ENCODE data around the gene KCNJ6.

KCNJ6 gene

DNA sequence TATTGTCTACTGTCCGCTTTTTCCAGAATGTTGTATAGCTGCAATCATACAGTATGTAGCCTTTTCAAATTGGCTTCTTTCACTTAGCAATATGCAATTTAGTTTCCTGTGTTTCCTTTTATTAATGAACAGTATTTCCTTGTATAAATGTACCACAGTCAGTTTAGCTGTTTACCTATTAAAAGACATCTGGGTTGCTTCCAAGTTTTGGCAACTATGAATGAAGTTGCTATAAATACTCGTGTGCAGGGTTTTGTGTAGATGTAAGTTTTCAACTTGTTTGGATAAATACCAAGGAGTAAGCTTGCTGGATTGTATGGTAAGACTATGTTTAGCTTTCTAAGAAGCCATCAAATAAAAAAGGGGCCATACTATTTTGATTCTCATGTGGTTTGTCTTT is 24.4 kb upstream of the KCNJ6 start:
- Histone ChIP-seq H4K20me1 (ENCODE audit: low read depth, low read length) (no peaks in the 10 kb centered on the region), H3K79me2 (ENCODE audit: insufficient read depth, low read length) (no peaks in the 10 kb centered on the region)
- TF ChIP-seq, protein P1, sequence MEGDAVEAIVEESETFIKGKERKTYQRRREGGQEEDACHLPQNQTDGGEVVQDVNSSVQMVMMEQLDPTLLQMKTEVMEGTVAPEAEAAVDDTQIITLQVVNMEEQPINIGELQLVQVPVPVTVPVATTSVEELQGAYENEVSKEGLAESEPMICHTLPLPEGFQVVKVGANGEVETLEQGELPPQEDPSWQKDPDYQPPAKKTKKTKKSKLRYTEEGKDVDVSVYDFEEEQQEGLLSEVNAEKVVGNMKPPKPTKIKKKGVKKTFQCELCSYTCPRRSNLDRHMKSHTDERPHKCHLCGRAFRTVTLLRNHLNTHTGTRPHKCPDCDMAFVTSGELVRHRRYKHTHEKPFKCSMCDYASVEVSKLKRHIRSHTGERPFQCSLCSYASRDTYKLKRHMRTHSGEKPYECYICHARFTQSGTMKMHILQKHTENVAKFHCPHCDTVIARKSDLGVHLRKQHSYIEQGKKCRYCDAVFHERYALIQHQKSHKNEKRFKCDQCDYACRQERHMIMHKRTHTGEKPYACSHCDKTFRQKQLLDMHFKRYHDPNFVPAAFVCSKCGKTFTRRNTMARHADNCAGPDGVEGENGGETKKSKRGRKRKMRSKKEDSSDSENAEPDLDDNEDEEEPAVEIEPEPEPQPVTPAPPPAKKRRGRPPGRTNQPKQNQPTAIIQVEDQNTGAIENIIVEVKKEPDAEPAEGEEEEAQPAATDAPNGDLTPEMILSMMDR (IDR thresholded peaks at IDR 0.05; ENCODE audit: insufficient read depth, low read length, poor library complexity, severe bottlenecking) = no peak

DNA sequence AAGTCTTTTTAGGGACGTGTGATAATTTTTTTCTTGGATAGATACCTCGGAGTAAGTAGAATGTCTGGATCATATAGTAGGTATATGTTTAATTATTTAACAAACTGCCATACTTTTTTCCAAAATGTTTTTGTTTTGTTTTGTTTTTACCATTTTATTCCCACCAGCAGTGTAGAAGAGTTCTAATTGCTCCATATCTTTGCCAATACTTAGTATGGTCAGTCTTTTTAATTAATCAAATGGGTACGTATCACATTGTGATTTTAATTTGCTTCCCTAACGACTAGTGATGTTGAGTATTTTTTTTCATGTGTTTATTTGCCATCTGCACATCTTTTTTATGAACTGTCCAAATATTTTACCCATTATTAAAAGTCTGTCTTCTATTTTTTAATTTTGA is 23.6 kb upstream of the KCNJ6 start:
- Histone ChIP-seq H3K79me2 (ENCODE audit: insufficient read depth, low read length) (no peaks in the 10 kb centered on the region), H3K4me2 (ENCODE audit: low read depth, low read length, poor library complexity, severe bottlenecking) (no peak overlapping the region), H3K27me3 (ENCODE audit: low read length) (no peaks in the 10 kb centered on the region), H3K9me3 (ENCODE audit: insufficient read depth, low read length) (no peaks in the 10 kb centered on the region), H3K9ac (ENCODE audit: low read length) (no peak overlapping the region), H3F3A (ENCODE audit: insufficient read depth) (no peaks in the 10 kb centered on the region), H4K20me1 (ENCODE audit: low read depth, low read length) (no peaks in the 10 kb centered on the region), H3K27ac (ENCODE audit: low read depth, low read length) (no peak overlapping the region), H3K9me2 (replicated peaks; ENCODE audit: insufficient read depth, low read length) (no peaks in the 10 kb centered on the region), H3K4me3 (ENCODE audit: insufficient read depth, low read length, poor library complexity, severe bottlenecking) (no peak overlapping the region), H2AFZ (ENCODE audit: low read depth, low read length, severe bottlenecking) (no peak overlapping the region), H3K36me3 (ENCODE audit: low read length) (no peaks in the 10 kb centered on the region)
- TF ChIP-seq, protein P1 (IDR thresholded peaks at IDR 0.05; ENCODE audit: insufficient read depth, low read length, poor library complexity, severe bottlenecking) = no peak
- TF ChIP-seq EZH2phosphoT487 (conservative IDR thresholded peaks at IDR 0.05; ENCODE audit: low read length) = no peak

More for the DNA sequence above, 24.4 kb upstream of the KCNJ6 start:
- no peak overlapping the region for H3K9ac ChIP-seq (ENCODE audit: low read length)
- no peak overlapping the region for H3K4me2 ChIP-seq (ENCODE audit: low read depth, low read length, poor library complexity, severe bottlenecking)
- H3K36me3 ChIP-seq (ENCODE audit: low read length) = no peaks in the 10 kb centered on the region
- H3K9me3 ChIP-seq (ENCODE audit: insufficient read depth, low read length) = no peaks in the 10 kb centered on the region
- H3F3A ChIP-seq (ENCODE audit: insufficient read depth) = no peaks in the 10 kb centered on the region
- no peaks in the 10 kb centered on the region for H3K27me3 ChIP-seq (ENCODE audit: low read length)
- no peak overlapping the region for H3K4me3 ChIP-seq (ENCODE audit: insufficient read depth, low read length, poor library complexity, severe bottlenecking)
- no peak overlapping the region for H2AFZ ChIP-seq (ENCODE audit: low read depth, low read length, severe bottlenecking)
- no peak overlapping the region for H3K27ac ChIP-seq (ENCODE audit: low read depth, low read length)
- H3K9me2 ChIP-seq (replicated peaks; ENCODE audit: insufficient read depth, low read length) = no peaks in the 10 kb centered on the region

DNA sequence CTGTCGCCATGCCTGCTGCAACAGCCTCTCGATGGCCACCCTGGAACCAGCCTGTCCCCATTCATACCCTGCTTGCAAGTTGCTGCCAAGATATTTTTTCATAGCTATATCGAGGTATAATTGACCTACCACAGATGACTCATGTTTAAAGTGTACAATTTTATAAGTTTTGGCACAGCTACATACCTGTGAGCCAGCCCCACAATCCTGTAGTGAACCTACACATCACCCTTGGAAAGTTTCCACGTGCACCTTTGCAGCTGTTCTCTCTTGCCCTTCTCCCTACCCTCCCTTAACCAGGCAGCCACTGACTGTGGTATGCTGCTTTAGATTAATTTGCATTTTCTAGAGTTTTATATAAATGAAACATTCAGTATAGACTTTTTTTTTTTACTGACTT is 23.0 kb upstream of the KCNJ6 start:
- TF ChIP-seq, protein P1 (IDR thresholded peaks at IDR 0.05; ENCODE audit: insufficient read depth, low read length, poor library complexity, severe bottlenecking) = no peak
- TF ChIP-seq EZH2phosphoT487 (conservative IDR thresholded peaks at IDR 0.05; ENCODE audit: low read length) = no peak
- Histone ChIP-seq H3K27me3 (ENCODE audit: low read length) (no peaks in the 10 kb centered on the region), H3K79me2 (ENCODE audit: insufficient read depth, low read length) (no peaks in the 10 kb centered on the region), H2AFZ (ENCODE audit: low read depth, low read length, severe bottlenecking) (no peak overlapping the region), H4K20me1 (ENCODE audit: low read depth, low read length) (no peaks in the 10 kb centered on the region), H3K36me3 (ENCODE audit: low read length) (no peaks in the 10 kb centered on the region), H3K9me3 (ENCODE audit: insufficient read depth, low read length) (no peaks in the 10 kb centered on the region), H3K9ac (ENCODE audit: low read length) (no peak overlapping the region), H3K27ac (ENCODE audit: low read depth, low read length) (no peak overlapping the region), H3F3A (ENCODE audit: insufficient read depth) (no peaks in the 10 kb centered on the region), H3K4me2 (ENCODE audit: low read depth, low read length, poor library complexity, severe bottlenecking) (no peak overlapping the region), H3K9me2 (replicated peaks; ENCODE audit: insufficient read depth, low read length) (no peaks in the 10 kb centered on the region), H3K4me3 (ENCODE audit: insufficient read depth, low read length, poor library complexity, severe bottlenecking) (no peak overlapping the region)

DNA sequence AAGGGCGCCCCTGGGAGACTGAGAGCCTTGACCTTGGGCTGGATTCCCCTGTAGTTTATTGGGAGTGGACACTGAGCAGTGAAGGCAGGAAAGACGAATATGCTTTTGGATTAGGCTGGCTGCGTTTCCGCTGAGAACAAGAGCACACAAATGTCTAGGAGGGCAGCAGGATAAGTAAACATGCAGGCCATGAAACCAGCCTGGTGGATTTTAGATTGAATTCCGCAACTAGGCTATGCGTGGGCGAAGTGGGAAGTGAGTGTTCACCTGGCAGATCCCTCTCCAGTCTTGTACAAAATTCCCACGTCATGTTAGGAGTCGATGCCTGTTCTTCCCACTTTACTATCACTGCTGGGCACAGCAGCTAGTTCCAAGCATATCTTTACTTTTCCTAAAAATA is 21.4 kb upstream of the KCNJ6 start:
- Histone ChIP-seq H3K9me2 (replicated peaks; ENCODE audit: insufficient read depth, low read length) (no peaks in the 10 kb centered on the region), H3K4me2 (ENCODE audit: low read depth, low read length, poor library complexity, severe bottlenecking) (no peak overlapping the region), H3F3A (ENCODE audit: insufficient read depth) (no peaks in the 10 kb centered on the region), H3K4me3 (ENCODE audit: insufficient read depth, low read length, poor library complexity, severe bottlenecking) (no peak overlapping the region), H3K27me3 (ENCODE audit: low read length) (no peaks in the 10 kb centered on the region), H3K36me3 (ENCODE audit: low read length) (no peaks in the 10 kb centered on the region), H2AFZ (ENCODE audit: low read depth, low read length, severe bottlenecking) (no peak overlapping the region), H3K9me3 (ENCODE audit: insufficient read depth, low read length) (no peaks in the 10 kb centered on the region), H3K27ac (ENCODE audit: low read depth, low read length) (no peak overlapping the region), H3K79me2 (ENCODE audit: insufficient read depth, low read length) (no peaks in the 10 kb centered on the region), H4K20me1 (ENCODE audit: low read depth, low read length) (no peaks in the 10 kb centered on the region), H3K9ac (ENCODE audit: low read length) (no peak overlapping the region)
- TF ChIP-seq EZH2phosphoT487 (conservative IDR thresholded peaks at IDR 0.05; ENCODE audit: low read length) = no peak

Measured in SU-DHL-6 (cell line).